Gastrocnemius medialis (tissue), 4 donors: Measurements from ENCODE around the gene KIFBP. TPM values are rescaled to one million over a fixed set of nuclear protein-coding genes. Genes with fewer than 3 reads are reported as not detected.
A peak's percentile ranks its signal among the peaks of the same experiment; 100 is the strongest.

Experiments used
- ATAC-seq, 2 donors: fragments of 150-250 bp; one replicate each; pipeline ENCODE4 v1.9.1; 2016
- DNase-seq, 2 donors: peaks; one replicate each; pipeline ENCODE4 v3.0.0-alpha.2; 2019
- H3K27ac ChIP-seq, 4 donors: fragments of 200-600 bp; sonication (generic); 1 replicate in 1 of 4; 2 replicates in 3 of 4; pipeline ENCODE4 v1.5.1; 2016 to 2018; ENCODE audit warnings: mild to moderate bottlenecking in 2 of 4, moderate library complexity in 1 of 4
- H3K27me3 ChIP-seq, 3 donors: fragments of 200-600 bp; sonication (generic) in 2 of 3; 1 replicate in 1 of 3; 2 replicates in 2 of 3; pipeline versions ENCODE4 v1.5.1 to v1.6.0; 2016 to 2019; ENCODE audit warnings: mild to moderate bottlenecking in 1 of 3, moderate library complexity in 1 of 3
- H3K36me3 ChIP-seq, 2 donors: fragments of 200-600 bp; sonication (generic) in 1 of 2; one replicate each; pipeline ENCODE4 v1.5.1; 2017 to 2018
- H3K4me1 ChIP-seq, 2 donors: fragments of 200-600 bp; sonication (generic) in 1 of 2; one replicate each; pipeline ENCODE4 v1.5.1; 2016 to 2017; ENCODE audit warnings: mild to moderate bottlenecking in 2 of 2
- H3K4me3 ChIP-seq, 4 donors: fragments of 200-600 bp; sonication (generic) in 3 of 4; 1 replicate in 1 of 4; 2 replicates in 3 of 4; pipeline ENCODE4 v1.5.1; 2016 to 2019; ENCODE audit warnings: mild to moderate bottlenecking in 2 of 4
- H3K9me3 ChIP-seq, 3 donors: fragments of 200-600 bp; sonication (generic) in 2 of 3; 1 replicate in 1 of 3; 2 replicates in 2 of 3; pipeline ENCODE4 v1.5.1; 2016 to 2019
- CTCF ChIP-seq, 5 experiments: fragments of 450-650 bp in 3 of 5; fragments of 200-600 bp in 2 of 5; sonication (generic) in 2 of 5; IDR thresholded peaks in 4 of 5; conservative IDR thresholded peaks in 1 of 5; 1 replicate in 4 of 5; 2 replicates in 1 of 5; pipeline ENCODE4 v1.5.1; 2016 to 2019; ENCODE audit warnings: antibody characterized with exemption in 5 of 5, mild to moderate bottlenecking in 3 of 5, moderate library complexity in 3 of 5
- POLR2A ChIP-seq, 2 donors: fragments of 450-650 bp; IDR thresholded peaks; one replicate each; pipeline ENCODE4 v1.6.1; 2017; ENCODE audit warnings: antibody characterized with exemption in 2 of 2, mild to moderate bottlenecking in 2 of 2, moderate library complexity in 2 of 2
- in situ Hi-C, 4 donors: fragments of 200-750 bp; cut with MboI; loops; one replicate each; pipeline versions ENCODE4 v1.15.0 to v1.8.0; 2017; ENCODE audit warnings: low sequenced_read_pairs in 4 of 4
- intact Hi-C: fragments of 100-400 bp; cut with DNase I; formaldehyde crosslinking; loops from one replicate; pipeline ENCODE4 v1.15.1; 2023; ENCODE audit warnings: low total_unique reads
- total RNA-seq, 4 donors: library from RNA; depleted of rRNA; stranded (reverse); fragments of >200 nt; gene quantifications; one replicate each; pipeline versions ENCODE4 v1.1.0 to v1.2.3, GENCODE V29; 2016

Gene KIFBP
- total RNA-seq, 4 donors from 2014 or later, result 24.0 to 41.3 (median 33.9) TPM

GRCh38 chr10:68955355-68955831 lies 33.2 kb upstream of the KIFBP start:
- in situ Hi-C loops, result no loop called here

DNA sequence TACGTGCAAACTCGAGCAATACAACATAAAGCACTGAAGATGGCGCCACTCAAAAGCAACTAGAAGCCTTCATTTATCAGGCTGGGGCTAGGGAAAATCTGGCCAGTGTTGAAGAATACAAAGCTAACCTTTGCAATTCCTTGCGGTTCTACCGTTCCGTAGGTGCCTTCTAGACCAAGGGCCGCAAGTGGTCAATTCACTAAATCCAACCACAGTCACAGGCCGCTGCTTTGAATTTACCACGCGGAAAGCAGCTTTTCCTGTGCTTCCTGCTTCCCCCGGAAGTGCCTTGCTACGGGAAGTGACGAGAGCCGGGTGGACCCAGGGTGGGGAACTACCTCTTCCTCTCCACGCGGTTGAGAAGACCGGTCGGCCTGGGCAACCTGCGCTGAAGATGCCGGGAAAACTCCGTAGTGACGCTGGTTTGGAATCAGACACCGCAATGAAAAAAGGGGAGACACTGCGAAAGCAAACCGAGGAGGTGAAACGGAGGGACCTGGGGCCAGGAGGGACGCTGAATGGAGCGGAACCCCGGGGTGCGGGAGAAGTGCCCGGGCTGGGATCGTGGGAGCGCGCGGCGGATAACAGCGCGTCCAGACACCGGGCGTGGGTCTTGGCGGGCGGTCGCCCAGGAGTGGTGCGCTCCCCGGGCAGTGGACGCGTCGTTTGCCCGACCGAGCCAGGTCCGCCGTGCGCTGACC lies 32.6 kb upstream of the KIFBP start, which contains the start of gene DDX21:
Gene DDX21 (plus strand): TSS at position 339 of the 701 bp plus-strand sequence. CDS start 56 bp downstream, at position 395.
- peak; percentile 82 to 83 for DNase-seq
- intact Hi-C loops, result loop anchor here (1.0 to 5.0 kb wide), 4 partner anchors 32 to 429 kb away; partner anchors contain the start of genes KIFBP, SLC25A16 and VPS26A
- in situ Hi-C loops, result no loop called here
- H3K4me3 ChIP-seq, result peak within 1 kb of the TSS; percentile 96 to 98 (median 98)
- H3K36me3 ChIP-seq, result peaks cover 0 to 15% of the 10 kb centered on the region in 2 donors
- ATAC-seq, result peak; percentile 97
- H3K27me3 ChIP-seq, result no peaks in the 10 kb centered on the region
- H3K27ac ChIP-seq, result peak within 1 kb of the TSS; percentile 92 to 98 (median 96)
- TF ChIP-seq POLR2A (IDR thresholded peaks at IDR 0.05) (peak; percentile 78 to 84), CTCF (IDR thresholded peaks at IDR 0.05 in 4 of 5, conservative IDR thresholded peaks at IDR 0.05 in 1 of 5) (peak; percentile 25 to 63 (median 47))
- peaks cover 18 to 24% of the 10 kb centered on the region in 2 donors for H3K4me1 ChIP-seq
- H3K9me3 ChIP-seq, result no peaks in the 10 kb centered on the region

More at GRCh38 chr10:68955355-68955831, 33.2 kb upstream of the KIFBP start:
- ATAC-seq (no peak), DNase-seq (no peak)
- Histone ChIP-seq H3K36me3 (peaks cover 0 to 9% of the 10 kb centered on the region in 2 donors), H3K9me3 (no peaks in the 10 kb centered on the region), H3K27me3 (no peaks in the 10 kb centered on the region), H3K4me1 (peaks cover 18 to 24% of the 10 kb centered on the region in 2 donors), H3K4me3 (peak overlapping the region; percentile 96 to 98 (median 98)), H3K27ac (peak overlapping the region; percentile 92 to 98 (median 96))
- intact Hi-C loops, result loop anchor here (5.0 kb wide), 1 partner anchor 428 kb away; the partner anchor contains the start of gene SLC25A16
- no peak for TF ChIP-seq CTCF (IDR thresholded peaks at IDR 0.05 in 4 of 5, conservative IDR thresholded peaks at IDR 0.05 in 1 of 5)
- TF ChIP-seq POLR2A (IDR thresholded peaks at IDR 0.05), result no peak

DNA sequence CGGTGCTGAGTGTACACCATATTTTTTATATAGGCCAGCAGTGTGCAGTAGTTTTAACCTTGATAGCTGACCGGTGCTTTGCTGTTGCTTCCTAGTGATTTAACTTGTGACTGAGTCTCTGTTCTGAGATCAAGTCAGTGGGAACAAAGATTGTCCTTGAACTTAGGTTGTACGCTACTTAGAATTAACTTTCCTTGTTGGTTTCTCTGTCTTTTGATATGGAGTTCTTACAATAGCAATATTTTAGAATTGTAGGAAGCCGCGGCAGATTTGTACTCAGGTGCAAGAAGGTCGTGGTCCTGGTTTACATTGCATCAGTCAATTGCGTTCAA lies 31.4 kb upstream of the KIFBP start:
- no peak for TF ChIP-seq POLR2A (IDR thresholded peaks at IDR 0.05)
- TF ChIP-seq CTCF (IDR thresholded peaks at IDR 0.05 in 4 of 5, conservative IDR thresholded peaks at IDR 0.05 in 1 of 5), result no peak
- H3K4me3 ChIP-seq, result peak overlapping the region; percentile 96 to 98 (median 98)
- H3K27ac ChIP-seq, result peak overlapping the region; percentile 92 to 98 (median 96)
- H3K27me3 ChIP-seq, result no peaks in the 10 kb centered on the region
- H3K36me3 ChIP-seq, result peaks cover 0 to 28% of the 10 kb centered on the region in 2 donors
- intact Hi-C loops (loop anchor here (5.0 kb wide), 1 partner anchor 430 kb away; the partner anchor contains the start of gene SLC25A16), in situ Hi-C loops (no loop called here)
- H3K4me1 ChIP-seq, result peaks cover 18 to 24% of the 10 kb centered on the region in 2 donors
- no peaks in the 10 kb centered on the region for H3K9me3 ChIP-seq
- ATAC-seq (no peak), DNase-seq (no peak)

DNA sequence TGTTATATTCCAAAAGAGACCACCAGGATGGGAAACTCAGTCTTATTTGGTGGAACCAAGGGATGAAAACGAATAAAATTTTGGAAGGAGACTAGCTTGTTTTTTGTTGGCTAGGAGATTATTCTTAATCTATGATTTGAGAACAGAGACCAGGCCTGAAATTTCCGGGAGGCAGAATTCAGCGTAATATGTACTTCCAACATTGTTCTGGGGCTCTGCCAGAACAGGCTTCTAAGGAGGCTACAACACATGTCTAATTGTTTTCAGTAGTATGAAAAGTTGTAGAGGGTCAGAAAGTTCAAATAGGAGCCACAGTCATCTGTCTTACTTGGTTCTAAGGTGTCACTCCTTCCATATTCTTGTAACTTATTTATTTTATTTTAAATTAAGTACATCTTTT lies 30.9 kb upstream of the KIFBP start:
- Histone ChIP-seq H3K9me3 (no peaks in the 10 kb centered on the region), H3K27ac (peak overlapping the region; percentile 92 to 98 (median 96)), H3K4me3 (peak overlapping the region; percentile 96 to 98 (median 98)), H3K4me1 (peaks cover 18 to 24% of the 10 kb centered on the region in 2 donors), H3K36me3 (peaks cover 0 to 32% of the 10 kb centered on the region in 2 donors), H3K27me3 (no peaks in the 10 kb centered on the region)
- TF ChIP-seq CTCF (IDR thresholded peaks at IDR 0.05 in 4 of 5, conservative IDR thresholded peaks at IDR 0.05 in 1 of 5) (no peak), POLR2A (IDR thresholded peaks at IDR 0.05) (no peak)
- no peak for ATAC-seq
- no peak for DNase-seq
- in situ Hi-C loops (no loop called here), intact Hi-C loops (loop anchor here (5.0 kb wide), 1 partner anchor 430 kb away; the partner anchor contains the start of gene SLC25A16)
